SK-N-SH (cell line): ENCODE measurements around the gene GDPD3. TPM values are rescaled to one million over a fixed set of nuclear protein-coding genes. Genes with fewer than 3 reads are reported as not detected.

Experiments used
- CTCF ChIA-PET: fragments of 300-600, 350-600 bp; formaldehyde crosslinking; extraction: SDS; loops from one replicate; lab custom pipeline; 2021; lab: Yijun Ruan, JAX
- POLR2A ChIA-PET: fragments of 350-600 bp; sonication (Branson Sonifier 250); formaldehyde crosslinking; extraction: SDS; loops from one replicate; lab custom pipeline; 2020; ENCODE audit warnings: antibody characterized with exemption, inconsistent platforms; lab: Yijun Ruan, JAX
- DNase-seq: peaks from one replicate; pipeline ENCODE4 v3.0.0; 2012
- H2AFZ ChIP-seq: fragments of 200-600 bp; sonication (generic); 2 replicates; pipeline ENCODE4 v1.8.1; 2016; ENCODE audit warnings: antibody characterized with exemption, mild to moderate bottlenecking, low read depth
- H3F3A ChIP-seq: fragments of 200-600 bp; sonication (generic); replicated peaks from 2 replicates; pipeline ENCODE3; 2016; ENCODE audit warnings: antibody characterized with exemption, mild to moderate bottlenecking; ENCODE audit not compliant: insufficient read depth
- H3K27ac ChIP-seq, 2 experiments: fragments of 200-500 bp in 1 of 2; fragments of 200-600 bp in 1 of 2; sonication (Bioruptor generic) in 1 of 2; sonication (generic), shearing (Covaris generic) in 1 of 2; 2 replicates each; pipeline versions ENCODE4 v1.5.1 to v1.6.1; 2014 to 2016; ENCODE audit warnings: low read depth in 2 of 2, inconsistent platforms in 1 of 2, low read length in 1 of 2, mild to moderate bottlenecking in 1 of 2, mixed read lengths in 1 of 2
- H3K27me3 ChIP-seq: fragments of 200-600 bp; sonication (generic), shearing (Covaris generic); 2 replicates; pipeline ENCODE4 v1.6.1; 2016; ENCODE audit warnings: mixed run types; ENCODE audit not compliant: insufficient read depth
- H3K36me3 ChIP-seq, 2 experiments: fragments of 200-500 bp in 1 of 2; fragments of 200-600 bp in 1 of 2; sonication (Bioruptor generic) in 1 of 2; sonication (generic) in 1 of 2; replicated peaks in 1 of 2; 2 replicates each; pipeline versions ENCODE3 to v1.5.1; 2014 to 2016; ENCODE audit warnings: low read length in 1 of 2, mild to moderate bottlenecking in 1 of 2; ENCODE audit not compliant: insufficient read depth in 2 of 2, control insufficient read depth in 1 of 2
- H3K4me1 ChIP-seq, 2 experiments: fragments of 200-500 bp in 1 of 2; fragments of 200-600 bp in 1 of 2; sonication (Bioruptor generic) in 1 of 2; sonication (generic), shearing (Covaris generic) in 1 of 2; 2 replicates each; pipeline versions ENCODE4 v1.5.1 to v1.6.1; 2014 to 2016; ENCODE audit warnings: low read depth in 1 of 2, low read length in 1 of 2, mixed run types in 1 of 2; ENCODE audit not compliant: insufficient read depth in 2 of 2, control insufficient read depth in 1 of 2
- H3K4me2 ChIP-seq: fragments of 200-600 bp; sonication (generic), shearing (Covaris generic); 2 replicates; pipeline ENCODE4 v1.6.1; 2017; ENCODE audit warnings: mixed run types
- H3K4me3 ChIP-seq, 2 experiments: fragments of 200-500 bp in 1 of 2; fragments of 200-600 bp in 1 of 2; sonication (Bioruptor generic) in 1 of 2; sonication (generic), shearing (Covaris generic) in 1 of 2; 2 replicates each; pipeline versions ENCODE4 v1.5.1 to v1.8.1; 2014 to 2016; ENCODE audit warnings: low read depth in 2 of 2, inconsistent platforms in 1 of 2, low read length in 1 of 2, mild to moderate bottlenecking in 1 of 2, mixed read lengths in 1 of 2, moderate library complexity in 1 of 2
- H3K79me2 ChIP-seq: fragments of 200-600 bp; sonication (generic); 2 replicates; pipeline ENCODE4 v1.8.1; 2017; ENCODE audit warnings: mild to moderate bottlenecking; ENCODE audit not compliant: insufficient read depth
- H3K9ac ChIP-seq: fragments of 200-600 bp; sonication (generic); 2 replicates; pipeline ENCODE4 v1.6.1; 2017; ENCODE audit warnings: mixed run types
- H3K9me2 ChIP-seq: fragments of 200-600 bp; sonication (generic); 2 replicates; pipeline ENCODE4 v1.6.1; 2017; ENCODE audit warnings: mixed run types
- H3K9me3 ChIP-seq: fragments of 200-600 bp; sonication (generic); 2 replicates; pipeline ENCODE4 v1.6.1; 2017; ENCODE audit warnings: mixed run types, mild to moderate bottlenecking, moderate library complexity
- H4K20me1 ChIP-seq: fragments of 200-600 bp; sonication (generic); 2 replicates; pipeline ENCODE4 v1.6.1; 2017; ENCODE audit warnings: mild to moderate bottlenecking, mixed run types; ENCODE audit not compliant: insufficient read depth
- CHD2 ChIP-seq: fragments of 150-350 bp; IDR thresholded peaks from 2 replicates; pipeline ENCODE4 v1.6.1; 2018; ENCODE audit warnings: low read length; ENCODE audit not compliant: partially characterized antibody
- CTCF ChIP-seq: fragments of 200-600 bp; sonication (generic); IDR thresholded peaks from 2 replicates; pipeline ENCODE4 v1.6.1; 2017; ENCODE audit warnings: antibody characterized with exemption, mild to moderate bottlenecking, moderate library complexity
- ELF1 ChIP-seq: IDR thresholded peaks from 2 replicates; pipeline ENCODE4 v1.4.0; 2012
- FOXJ3 ChIP-seq: sonication (generic); formaldehyde crosslinking; IDR thresholded peaks from 2 replicates; pipeline ENCODE4 v1.5.1; 2020; ENCODE audit warnings: mild to moderate bottlenecking, missing genetic modification reagents
- GABPA ChIP-seq: IDR thresholded peaks from 2 replicates; pipeline ENCODE4 v1.4.0; 2012; ENCODE audit warnings: low read depth, mild to moderate bottlenecking
- GATA2 ChIP-seq: sonication (generic); formaldehyde crosslinking; IDR thresholded peaks from 2 replicates; pipeline ENCODE4 v1.5.0; 2020; ENCODE audit warnings: mild to moderate bottlenecking, missing genetic modification reagents
- JUND ChIP-seq: IDR thresholded peaks from 2 replicates; pipeline ENCODE4 v1.4.0; 2012
- MEF2A ChIP-seq: IDR thresholded peaks from 2 replicates; pipeline ENCODE4 v1.4.0; 2012; ENCODE audit warnings: low read depth, borderline replicate concordance
- MXI1 ChIP-seq: IDR thresholded peaks from 2 replicates; pipeline ENCODE4 v1.6.1; 2012; ENCODE audit warnings: mild to moderate bottlenecking, low read depth, low read length, improper control_type of control experiment
- NFIC ChIP-seq: IDR thresholded peaks from 2 replicates; pipeline ENCODE4 v1.4.0; 2012; ENCODE audit warnings: borderline replicate concordance
- PBX3 ChIP-seq: IDR thresholded peaks from 2 replicates; pipeline ENCODE4; 2012
- POLR2AphosphoS5 ChIP-seq: IDR thresholded peaks from 2 replicates; pipeline ENCODE4 v1.6.1; 2012; ENCODE audit warnings: low read depth, low read length
- RAD21 ChIP-seq: IDR thresholded peaks from 2 replicates; pipeline ENCODE4 v1.6.1; 2012; ENCODE audit warnings: mild to moderate bottlenecking, low read length
- RCOR1 ChIP-seq: fragments of 150-350 bp; IDR thresholded peaks from 2 replicates; pipeline ENCODE4 v1.6.1; 2017; ENCODE audit warnings: antibody characterized with exemption, low read length
- REST ChIP-seq: IDR thresholded peaks from 2 replicates; pipeline ENCODE4 v1.6.1; 2012; ENCODE audit warnings: mild to moderate bottlenecking, low read depth, low read length, moderate library complexity
- SMC3 ChIP-seq: IDR thresholded peaks from 2 replicates; pipeline ENCODE4 v1.6.1; 2012; ENCODE audit warnings: low read depth, low read length, improper control_type of control experiment
- TAF1 ChIP-seq: IDR thresholded peaks from 2 replicates; pipeline ENCODE4 v1.6.1; 2012; ENCODE audit warnings: low read depth, mild to moderate bottlenecking, low read length, moderate library complexity, borderline replicate concordance
- TEAD4 ChIP-seq: IDR thresholded peaks from 2 replicates; pipeline ENCODE4 v1.4.0; 2012; ENCODE audit warnings: mild to moderate bottlenecking, borderline replicate concordance; ENCODE audit not compliant: insufficient read depth
- WGBS: methylation state at CpG from one replicate; pipeline ENCODE4 v1.1.6; 2017; ENCODE audit warnings: low lambda C conversion rate; 5-methylcytosine and 5-hydroxymethylcytosine counted together
- polyA plus RNA-seq, 3 experiments: library from polyadenylated mRNA; depleted of rRNA; stranded (reverse); fragments of >200 nt; gene quantifications; 2 replicates each; pipeline ENCODE4 v1.2.3, GENCODE V29; 2012
- TF ChIP-seq, protein P1 (sequence below): IDR thresholded peaks from 2 replicates; pipeline ENCODE4 v1.4.0; 2012; ENCODE audit warnings: low read depth

Gene GDPD3
- polyA plus RNA-seq, 1 of the 3 experiments (the other 2 are of a cell fraction), result 2.3 TPM

- Histone ChIP-seq H3K27ac (no peak overlapping the region), H3K9me2 (no peaks in the 10 kb centered on the region), H4K20me1 (no peaks in the 10 kb centered on the region), H3K4me1 (no peaks in the 10 kb centered on the region), H3K27me3 (no peaks in the 10 kb centered on the region), H3K9ac (no peak overlapping the region), H2AFZ (no peak overlapping the region), H3K9me3 (no peaks in the 10 kb centered on the region; the same call in 1 of the 2 replicates), H3F3A (no peaks in the 10 kb centered on the region), H3K4me2 (no peak overlapping the region), H3K4me3 (no peak overlapping the region), H3K79me2 (no peaks in the 10 kb centered on the region)
- POLR2A ChIA-PET, result no interaction called here
- WGBS, result 68% methylated on average over 7 of the region's 7 CpGs
- no peak for DNase-seq
- no peak for TF ChIP-seq ELF1
- no peak for TF ChIP-seq RCOR1
- TF ChIP-seq GATA2 (CRISPR knock-in tag), result no peak
- no peak for TF ChIP-seq FOXJ3 (CRISPR knock-in tag)
- TF ChIP-seq GABPA, result no peak
- no peak for TF ChIP-seq MXI1
- TF ChIP-seq PBX3, result no peak
- TF ChIP-seq JUND, result no peak
- TF ChIP-seq CHD2, result no peak
- TF ChIP-seq TEAD4, result no peak
- TF ChIP-seq, protein P1, sequence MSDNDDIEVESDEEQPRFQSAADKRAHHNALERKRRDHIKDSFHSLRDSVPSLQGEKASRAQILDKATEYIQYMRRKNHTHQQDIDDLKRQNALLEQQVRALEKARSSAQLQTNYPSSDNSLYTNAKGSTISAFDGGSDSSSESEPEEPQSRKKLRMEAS, result no peak
- no peak for TF ChIP-seq MEF2A
- TF ChIP-seq SMC3, result no peak
- TF ChIP-seq TAF1, result no peak
- TF ChIP-seq REST, result no peak
- TF ChIP-seq POLR2AphosphoS5, result no peak
- no peak for TF ChIP-seq NFIC
- TF ChIP-seq RAD21, result no peak
- TF ChIP-seq CTCF, result no peak
- TF ChIP-seq, all 33 proteins: peak for 0
- CTCF ChIA-PET, result no interaction called here
- no peaks in the 10 kb centered on the region for H3K36me3 ChIP-seq
These were observed 37.8 kb upstream of the GDPD3 start for GRCh38 chr16:30151091-30151490.
